Measurements from ENCODE around the gene VCP.

DNA sequence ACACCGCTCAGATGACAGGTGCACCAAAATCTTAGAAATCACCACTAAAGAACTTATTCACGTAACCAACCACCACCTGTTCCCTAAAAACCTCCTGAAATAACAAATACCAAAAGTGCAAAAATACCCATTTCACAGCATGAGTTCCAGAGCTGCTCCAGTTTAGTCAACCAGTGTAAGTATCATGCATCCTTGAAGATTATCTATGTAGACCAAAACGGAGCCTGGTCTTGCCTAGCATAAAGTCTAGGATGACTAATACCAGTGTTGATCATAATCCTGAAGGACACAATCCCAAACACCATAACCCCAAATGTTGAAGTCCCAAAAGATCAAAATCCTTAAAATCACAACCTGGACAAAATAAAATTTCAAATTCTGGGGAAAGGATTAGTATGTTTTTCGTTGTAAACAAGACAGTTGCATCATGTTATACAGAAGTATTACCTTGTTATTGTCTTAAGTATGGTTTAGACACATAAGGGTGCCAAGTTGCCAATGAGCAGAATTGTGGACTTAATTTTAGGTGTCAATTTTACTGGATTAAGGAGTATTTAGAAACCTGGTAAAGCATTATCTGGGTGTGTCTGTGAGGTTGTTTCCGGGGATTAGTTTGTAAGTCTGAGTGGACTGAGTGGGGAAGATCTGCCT lies 18.1 kb downstream of the VCP start:
- TF ChIP-seq, protein P1, sequence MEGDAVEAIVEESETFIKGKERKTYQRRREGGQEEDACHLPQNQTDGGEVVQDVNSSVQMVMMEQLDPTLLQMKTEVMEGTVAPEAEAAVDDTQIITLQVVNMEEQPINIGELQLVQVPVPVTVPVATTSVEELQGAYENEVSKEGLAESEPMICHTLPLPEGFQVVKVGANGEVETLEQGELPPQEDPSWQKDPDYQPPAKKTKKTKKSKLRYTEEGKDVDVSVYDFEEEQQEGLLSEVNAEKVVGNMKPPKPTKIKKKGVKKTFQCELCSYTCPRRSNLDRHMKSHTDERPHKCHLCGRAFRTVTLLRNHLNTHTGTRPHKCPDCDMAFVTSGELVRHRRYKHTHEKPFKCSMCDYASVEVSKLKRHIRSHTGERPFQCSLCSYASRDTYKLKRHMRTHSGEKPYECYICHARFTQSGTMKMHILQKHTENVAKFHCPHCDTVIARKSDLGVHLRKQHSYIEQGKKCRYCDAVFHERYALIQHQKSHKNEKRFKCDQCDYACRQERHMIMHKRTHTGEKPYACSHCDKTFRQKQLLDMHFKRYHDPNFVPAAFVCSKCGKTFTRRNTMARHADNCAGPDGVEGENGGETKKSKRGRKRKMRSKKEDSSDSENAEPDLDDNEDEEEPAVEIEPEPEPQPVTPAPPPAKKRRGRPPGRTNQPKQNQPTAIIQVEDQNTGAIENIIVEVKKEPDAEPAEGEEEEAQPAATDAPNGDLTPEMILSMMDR (IDR thresholded peaks at IDR 0.05): no peak
- TF ChIP-seq ZFX (IDR thresholded peaks at IDR 0.05; ENCODE audit: borderline replicate concordance): no peak
